Endodermal cell (in vitro differentiated cells): Measurements from ENCODE around the gene FCRL3. TPM values are rescaled to one million over a fixed set of nuclear protein-coding genes. Genes with fewer than 3 reads are reported as not detected.
A peak's percentile ranks its signal among the peaks of the same experiment; 100 is the strongest.

Source experiments
- DNase-seq: peaks from one replicate; pipeline ENCODE4 v3.0.0-alpha.2; 2017
- H3K27ac ChIP-seq: 2 replicates; pipeline ENCODE4 v1.5.1; 2013; ENCODE audit warnings: mild to moderate bottlenecking, low read depth, low read length, moderate library complexity
- H3K27me3 ChIP-seq: 2 replicates; pipeline ENCODE4 v1.6.1; 2013; ENCODE audit warnings: mild to moderate bottlenecking, low read length, moderate library complexity; ENCODE audit not compliant: insufficient read depth, control insufficient read depth, poor library complexity, severe bottlenecking
- H3K36me3 ChIP-seq: 2 replicates; pipeline ENCODE4 v1.7.0; 2013; ENCODE audit warnings: mild to moderate bottlenecking, low read length, moderate library complexity; ENCODE audit not compliant: control insufficient read depth, insufficient read depth
- H3K4me1 ChIP-seq: one replicate; pipeline ENCODE4 v1.7.0; 2013; ENCODE audit warnings: low read length; ENCODE audit not compliant: control insufficient read depth, insufficient read depth
- H3K4me3 ChIP-seq: 2 replicates; pipeline ENCODE4 v1.5.1; 2013; ENCODE audit warnings: mild to moderate bottlenecking, low read length, moderate library complexity
- H3K9ac ChIP-seq: 2 replicates; pipeline ENCODE4 v1.6.1; 2013; ENCODE audit warnings: mild to moderate bottlenecking, low read length, moderate library complexity; ENCODE audit not compliant: poor library complexity, severe bottlenecking; ENCODE audit errors: extremely low read depth
- H3K9me3 ChIP-seq: 2 replicates; pipeline ENCODE4 v1.6.1; 2013; ENCODE audit warnings: mild to moderate bottlenecking, low read length, moderate library complexity; ENCODE audit not compliant: control insufficient read depth
- H3K27ac Mint-ChIP-seq: 2 replicates; pipeline ENCODE4 v1.8.0; 2020; ENCODE audit warnings: mixed read lengths
- H3K27me3 Mint-ChIP-seq: 2 replicates; pipeline ENCODE4 v1.8.0; 2021; ENCODE audit warnings: mild to moderate bottlenecking, mixed read lengths; ENCODE audit not compliant: insufficient read depth
- H3K36me3 Mint-ChIP-seq: 2 replicates; pipeline ENCODE4 v1.8.0; 2020; ENCODE audit warnings: low read depth, mixed read lengths
- H3K4me1 Mint-ChIP-seq: 2 replicates; pipeline ENCODE4 v1.8.0; 2020; ENCODE audit warnings: mixed read lengths
- H3K4me3 Mint-ChIP-seq: 2 replicates; pipeline ENCODE4 v1.8.0; 2020; ENCODE audit warnings: mild to moderate bottlenecking, moderate library complexity, mixed read lengths
- H3K9me3 Mint-ChIP-seq: 2 replicates; pipeline ENCODE4 v1.8.0; 2020; ENCODE audit warnings: mild to moderate bottlenecking, mixed read lengths
- WGBS, 2 experiments: methylation state at CpG; one replicate each; pipeline versions ENCODE4 v1.1.5 to v1.1.7; 2013; ENCODE audit warnings: missing lambda C conversion rate in 2 of 2, mixed read lengths in 1 of 2; ENCODE audit not compliant: insufficient coverage in 1 of 2, insufficient read length in 1 of 2; 5-methylcytosine and 5-hydroxymethylcytosine counted together
- total RNA-seq, 2 donors: library from RNA; stranded (reverse); fragmentation: NEBNext Ultra II Directional in 1 of 2; extraction: Animal tissue kit (Norgen Biotek cat#: 25700) in 1 of 2; gene quantifications; 2 replicates in 1 of 2; 3 replicates in 1 of 2; pipeline ENCODE4 v1.2.1, GENCODE V29; 2021
- TF ChIP-seq, protein P1 (sequence below): fragments of 200-600 bp; sonication (generic); conservative IDR thresholded peaks from 2 replicates; pipeline ENCODE4 v1.5.0; 2021; ENCODE audit warnings: antibody characterized with exemption, mild to moderate bottlenecking

The FCRL3 gene
- total RNA-seq, 2 donors from 2014 or later = not detected

DNA sequence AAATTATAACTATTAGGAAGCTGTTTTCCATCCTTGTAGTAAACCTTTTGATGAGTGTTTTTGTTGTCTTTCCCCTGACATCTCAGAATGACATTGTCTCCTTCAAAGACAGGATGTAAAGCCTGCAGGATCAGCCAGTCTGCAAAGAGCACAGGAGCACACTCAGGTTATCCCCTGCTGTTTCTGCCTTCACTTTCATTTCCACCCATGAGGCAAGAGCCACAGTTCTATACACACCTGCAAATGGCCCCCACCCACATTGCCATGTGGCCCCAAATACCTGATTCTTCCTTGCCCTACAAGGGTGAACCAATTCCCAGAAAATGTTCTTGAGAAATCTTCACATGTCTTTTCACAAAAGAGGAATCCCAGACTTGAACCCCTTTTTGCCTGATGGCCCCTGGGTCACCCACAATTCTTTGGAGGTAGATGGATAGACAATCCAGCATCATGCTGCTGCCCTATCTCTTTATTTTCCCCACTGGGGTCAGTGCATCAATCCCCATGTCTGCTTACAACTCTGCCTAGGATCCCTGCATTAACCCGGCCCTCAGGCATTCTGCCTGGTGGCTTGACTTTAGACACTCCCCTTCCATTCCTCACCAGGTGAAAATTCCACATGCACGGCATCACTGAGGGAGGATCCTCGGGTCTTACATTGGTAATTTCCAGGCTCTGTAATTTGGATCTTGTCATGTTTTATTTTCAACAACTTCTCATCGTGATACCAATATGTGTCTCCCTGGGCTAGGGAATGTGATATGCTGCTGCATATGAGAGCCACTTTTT, 2.6 kb downstream of the FCRL3 start:
- H3K36me3 Mint-ChIP-seq = no peaks in the 10 kb centered on the region

DNA sequence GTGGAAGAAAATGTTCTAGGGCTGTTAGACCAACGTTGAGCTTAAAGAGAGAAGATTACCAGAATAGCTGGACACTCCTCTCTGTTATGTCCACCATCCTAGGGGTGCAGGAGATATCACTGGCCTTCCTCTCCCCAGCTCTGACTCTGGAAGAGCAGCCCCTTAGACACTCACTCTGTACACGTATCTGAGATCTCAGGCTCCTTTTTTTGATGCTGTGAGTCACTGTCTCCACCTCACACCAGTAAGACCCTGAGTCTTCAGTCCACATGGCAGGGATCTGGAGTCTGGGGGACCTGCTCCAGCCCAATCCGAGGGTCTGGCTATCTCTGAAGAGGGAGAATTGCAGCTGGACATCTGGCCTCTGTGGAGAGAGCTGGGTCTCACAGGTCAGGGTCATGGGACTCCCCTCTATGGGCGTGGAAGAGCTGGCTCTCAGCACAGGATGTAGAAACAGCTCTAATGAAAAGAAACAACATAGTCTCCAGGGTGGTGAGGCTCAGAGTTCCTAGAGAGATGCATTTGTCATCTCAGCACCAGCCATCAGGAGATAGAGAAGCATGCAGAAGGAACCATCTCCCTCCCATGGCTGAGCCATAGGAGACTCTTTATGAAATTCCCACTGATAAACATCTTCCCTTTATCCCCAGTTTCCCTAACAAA, 3.5 kb downstream of the FCRL3 start:
- no peaks in the 10 kb centered on the region for H3K9me3 Mint-ChIP-seq
- Histone ChIP-seq H3K27ac (no peak overlapping the region), H3K9me3 (no peaks in the 10 kb centered on the region), H3K4me1 (no peaks in the 10 kb centered on the region), H3K27me3 (peaks cover 14% of the 10 kb centered on the region), H3K9ac (no peak overlapping the region), H3K4me3 (no peak overlapping the region), H3K36me3 (no peaks in the 10 kb centered on the region)
- no peak overlapping the region for H3K4me3 Mint-ChIP-seq
- WGBS, 2 experiments = 83 to 100% methylated on average over 2 to 4 of the region's 4 CpGs
- H3K4me1 Mint-ChIP-seq = peaks cover 8% of the 10 kb centered on the region
- TF ChIP-seq, protein P1, sequence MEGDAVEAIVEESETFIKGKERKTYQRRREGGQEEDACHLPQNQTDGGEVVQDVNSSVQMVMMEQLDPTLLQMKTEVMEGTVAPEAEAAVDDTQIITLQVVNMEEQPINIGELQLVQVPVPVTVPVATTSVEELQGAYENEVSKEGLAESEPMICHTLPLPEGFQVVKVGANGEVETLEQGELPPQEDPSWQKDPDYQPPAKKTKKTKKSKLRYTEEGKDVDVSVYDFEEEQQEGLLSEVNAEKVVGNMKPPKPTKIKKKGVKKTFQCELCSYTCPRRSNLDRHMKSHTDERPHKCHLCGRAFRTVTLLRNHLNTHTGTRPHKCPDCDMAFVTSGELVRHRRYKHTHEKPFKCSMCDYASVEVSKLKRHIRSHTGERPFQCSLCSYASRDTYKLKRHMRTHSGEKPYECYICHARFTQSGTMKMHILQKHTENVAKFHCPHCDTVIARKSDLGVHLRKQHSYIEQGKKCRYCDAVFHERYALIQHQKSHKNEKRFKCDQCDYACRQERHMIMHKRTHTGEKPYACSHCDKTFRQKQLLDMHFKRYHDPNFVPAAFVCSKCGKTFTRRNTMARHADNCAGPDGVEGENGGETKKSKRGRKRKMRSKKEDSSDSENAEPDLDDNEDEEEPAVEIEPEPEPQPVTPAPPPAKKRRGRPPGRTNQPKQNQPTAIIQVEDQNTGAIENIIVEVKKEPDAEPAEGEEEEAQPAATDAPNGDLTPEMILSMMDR = no peak
- no peak for DNase-seq
- H3K36me3 Mint-ChIP-seq = no peaks in the 10 kb centered on the region
- no peak overlapping the region for H3K27ac Mint-ChIP-seq
- H3K27me3 Mint-ChIP-seq = peaks cover 8% of the 10 kb centered on the region

More for the DNA sequence above, 2.6 kb downstream of the FCRL3 start:
- Mint-ChIP-seq H3K27me3 (peaks cover 11% of the 10 kb centered on the region), H3K27ac (peak overlapping the region; percentile 38), H3K4me3 (no peak overlapping the region), H3K9me3 (no peaks in the 10 kb centered on the region), H3K4me1 (peaks cover 8% of the 10 kb centered on the region)
- no peak overlapping the region for H3K27ac ChIP-seq
- H3K9me3 ChIP-seq = no peaks in the 10 kb centered on the region
- peak; percentile 68 for DNase-seq
- H3K4me3 ChIP-seq = no peak overlapping the region
- no peaks in the 10 kb centered on the region for H3K36me3 ChIP-seq
- 82 to 83% methylated on average over 3 to 4 of the region's 4 CpGs for WGBS, 2 experiments
- H3K27me3 ChIP-seq = peaks cover 14% of the 10 kb centered on the region
- H3K4me1 ChIP-seq = no peaks in the 10 kb centered on the region
- TF ChIP-seq, protein P1 = no peak
- H3K9ac ChIP-seq = no peak overlapping the region

DNA sequence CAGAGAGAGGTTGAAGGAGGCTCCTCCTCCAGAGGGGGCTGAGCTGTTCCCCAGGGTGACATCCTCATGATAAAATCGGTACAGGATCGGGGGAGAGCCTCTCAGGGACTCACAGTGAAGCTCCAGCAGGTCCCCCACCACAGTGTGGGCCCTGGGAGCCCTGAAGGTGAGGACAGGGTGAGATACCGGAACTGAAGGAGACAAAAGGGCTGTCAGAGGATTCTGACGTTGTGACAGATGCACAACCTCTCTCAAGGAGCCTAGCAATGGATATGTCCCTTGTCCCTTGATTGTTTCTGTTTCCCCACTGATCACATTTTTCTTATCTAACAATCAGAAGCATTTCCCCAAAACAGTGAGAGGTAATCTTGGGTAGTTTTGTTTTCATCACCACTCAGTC, 5.2 kb downstream of the FCRL3 start:
- Histone ChIP-seq H3K9ac (no peak overlapping the region), H3K4me1 (no peaks in the 10 kb centered on the region), H3K9me3 (no peaks in the 10 kb centered on the region), H3K27me3 (peaks cover 7% of the 10 kb centered on the region), H3K4me3 (no peak overlapping the region), H3K27ac (no peak overlapping the region), H3K36me3 (no peaks in the 10 kb centered on the region)
- TF ChIP-seq, protein P1 = no peak
- no peak for DNase-seq
- no peaks in the 10 kb centered on the region for H3K36me3 Mint-ChIP-seq
- WGBS, 2 experiments = 89 to 100% methylated on average over 1 to 4 of the region's 4 CpGs
- peaks cover 5% of the 10 kb centered on the region for H3K27me3 Mint-ChIP-seq
- H3K4me3 Mint-ChIP-seq = no peak overlapping the region
- peaks cover 8% of the 10 kb centered on the region for H3K4me1 Mint-ChIP-seq
- no peaks in the 10 kb centered on the region for H3K9me3 Mint-ChIP-seq
- H3K27ac Mint-ChIP-seq = no peak overlapping the region
